GM19468 (cell line): ENCODE data around the gene SLC45A3.
"Not testable (repeated sequence)": the region's sequence is repeated elsewhere in the genome, so short reads cannot be mapped to it uniquely, and the experiment has no call there.

Source experiments
- ATAC-seq: cut with Tn5 transposase; IDR thresholded peaks from one replicate; pipeline ENCODE4 v1.9.1; 2021; ENCODE audit warnings: mild to moderate bottlenecking, moderate library complexity, moderate number of reproducible peaks; ENCODE audit not compliant: unreplicated experiment; ENCODE audit errors: extremely low read depth

The SLC45A3 gene

GRCh38 chr1:205639567-205639966 is 40.7 kb downstream of the SLC45A3 start:
- ATAC-seq: no peak

- ATAC-seq: no peak
These were observed 42.3 kb downstream of the SLC45A3 start for GRCh38 chr1:205637854-205638468.

- no peak for ATAC-seq
These were observed 43.6 kb downstream of the SLC45A3 start for GRCh38 chr1:205636732-205637131.

- not testable (repeated sequence) for ATAC-seq
These were observed 44.2 kb downstream of the SLC45A3 start for GRCh38 chr1:205636138-205636530.

- no peak for ATAC-seq
These were observed 46.8 kb downstream of the SLC45A3 start for GRCh38 chr1:205633421-205633976.

GRCh38 chr1:205632669-205633169 is 47.6 kb downstream of the SLC45A3 start:
- no peak for ATAC-seq

GRCh38 chr1:205631768-205632668 is 48.3 kb downstream of the SLC45A3 start, which contains the start of gene ELK4:
Gene ELK4 (minus strand): TSS chr1:205632011. CDS start chr1:205623882, 8,129 bp downstream.
- ATAC-seq: peak; percentile 29

GRCh38 chr1:205631010-205631767 is 49.1 kb downstream of the SLC45A3 start:
- peak; percentile 51 for ATAC-seq

- ATAC-seq: no peak
These were observed 49.7 kb downstream of the SLC45A3 start for GRCh38 chr1:205630651-205631009.

GRCh38 chr1:205630241-205630640 is 50.1 kb downstream of the SLC45A3 start:
- ATAC-seq: no peak

- ATAC-seq: no peak
These were observed 50.6 kb downstream of the SLC45A3 start for GRCh38 chr1:205629751-205630150.

- no peak for ATAC-seq
These were observed 52.4 kb downstream of the SLC45A3 start for GRCh38 chr1:205627956-205628355.

GRCh38 chr1:205626216-205626615 is 54.1 kb downstream of the SLC45A3 start:
- ATAC-seq: no peak

GRCh38 chr1:205623646-205624045 is 56.7 kb downstream of the SLC45A3 start:
- no peak for ATAC-seq

GRCh38 chr1:205620269-205620668 is 60.0 kb downstream of the SLC45A3 start:
- no peak for ATAC-seq

- no peak for ATAC-seq
These were observed 60.9 kb downstream of the SLC45A3 start for GRCh38 chr1:205619376-205619775.

GRCh38 chr1:205616563-205617293 is 63.6 kb downstream of the SLC45A3 start:
- ATAC-seq: no peak

GRCh38 chr1:205615789-205616188 is 64.5 kb downstream of the SLC45A3 start:
- ATAC-seq: no peak

- no peak for ATAC-seq
These were observed 66.4 kb downstream of the SLC45A3 start for GRCh38 chr1:205613854-205614412.
